ENCODE results near the gene ATG2A.

ATG2A gene

DNA sequence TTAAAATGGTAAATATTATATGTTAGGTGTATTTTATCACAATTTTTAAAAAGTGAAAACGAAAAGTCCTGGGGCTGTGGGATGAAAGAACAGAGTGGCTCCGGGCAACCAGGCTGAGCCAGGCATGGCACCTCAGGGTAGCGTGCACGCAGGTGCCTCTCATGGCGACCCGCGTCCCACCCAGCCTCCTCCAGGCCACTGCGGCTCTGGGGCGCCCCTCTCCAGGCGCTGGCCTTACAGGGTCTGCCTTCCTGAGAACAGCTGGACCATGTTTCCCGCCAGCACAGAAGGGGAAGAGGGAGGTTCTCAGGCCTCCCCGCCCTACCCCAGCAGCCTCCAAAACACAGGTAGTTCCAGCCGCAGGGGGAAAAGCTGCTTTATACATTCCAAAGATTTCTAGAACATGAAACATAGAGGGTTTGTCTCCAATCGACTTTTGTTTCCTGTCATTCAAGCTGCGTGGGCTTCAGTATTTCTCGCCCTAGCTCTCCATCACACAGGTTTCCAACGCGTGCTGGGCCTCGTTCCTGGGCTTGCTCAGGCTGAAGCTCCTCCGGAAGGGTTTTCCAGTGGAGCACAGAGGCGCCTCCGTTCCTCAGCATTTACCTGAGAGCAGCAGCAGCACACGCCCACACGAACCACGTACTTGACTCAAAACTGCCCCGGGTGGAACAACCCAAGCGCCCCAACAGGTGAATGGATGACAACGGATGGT, 49.1 kb downstream of the ATG2A start:
- no peak for DNase-seq

DNA sequence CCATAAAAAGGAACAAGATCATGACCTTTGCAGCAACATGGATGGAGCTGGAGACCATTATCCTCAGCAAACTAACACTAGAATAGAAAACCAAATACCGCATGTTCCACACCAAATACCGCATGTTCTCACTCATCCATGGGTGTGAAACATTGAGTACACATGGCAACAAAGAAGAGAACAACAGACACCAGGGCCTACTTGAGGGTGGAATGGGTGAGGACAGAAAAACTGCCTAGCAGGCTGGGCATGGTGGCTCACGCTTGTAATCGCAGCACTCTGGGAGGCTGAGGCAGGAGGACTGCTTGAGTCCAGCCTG, 50.9 kb downstream of the ATG2A start:
- DNase-seq, result no peak

DNA sequence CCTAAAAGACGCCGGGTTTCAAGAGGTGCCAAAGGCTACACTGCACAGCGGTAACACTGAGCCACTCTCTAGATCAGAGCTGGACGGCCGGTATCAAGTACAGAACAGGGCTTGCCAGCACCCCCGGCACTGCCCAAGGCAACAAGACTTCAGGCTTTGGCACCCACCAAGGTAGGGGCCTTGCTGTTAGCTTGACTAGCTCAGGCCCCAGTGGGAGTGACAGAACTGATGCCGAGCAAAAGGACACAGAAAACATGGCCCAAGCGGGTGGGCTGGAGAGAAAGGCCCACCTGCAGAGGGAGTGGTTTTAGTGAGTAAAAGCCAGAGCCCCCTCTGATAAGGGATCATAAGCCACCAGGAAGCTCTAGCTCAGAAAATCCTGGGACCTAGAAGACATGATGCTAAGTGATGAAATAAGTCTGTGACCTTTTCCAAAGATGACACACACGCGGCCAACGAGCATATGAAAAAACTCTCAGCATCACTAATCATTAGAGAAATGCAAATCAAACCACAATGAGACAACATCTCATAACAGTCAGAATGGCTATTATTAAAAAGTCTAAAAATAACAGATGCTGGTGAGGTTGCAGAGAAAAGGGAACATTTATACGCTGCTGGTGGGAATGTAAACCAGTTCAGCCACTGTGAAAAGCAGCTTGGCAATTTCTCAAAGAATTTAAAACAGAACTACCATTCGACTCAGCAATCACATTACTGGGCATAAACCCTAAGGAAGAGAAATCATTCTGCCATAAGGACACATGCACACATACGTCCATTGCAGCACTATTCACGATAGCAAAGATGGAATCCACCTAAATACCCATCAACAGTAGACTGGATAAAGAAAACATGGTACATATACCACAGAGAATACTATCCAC, 51.5 kb downstream of the ATG2A start:
- DNase-seq, result no peak

DNA sequence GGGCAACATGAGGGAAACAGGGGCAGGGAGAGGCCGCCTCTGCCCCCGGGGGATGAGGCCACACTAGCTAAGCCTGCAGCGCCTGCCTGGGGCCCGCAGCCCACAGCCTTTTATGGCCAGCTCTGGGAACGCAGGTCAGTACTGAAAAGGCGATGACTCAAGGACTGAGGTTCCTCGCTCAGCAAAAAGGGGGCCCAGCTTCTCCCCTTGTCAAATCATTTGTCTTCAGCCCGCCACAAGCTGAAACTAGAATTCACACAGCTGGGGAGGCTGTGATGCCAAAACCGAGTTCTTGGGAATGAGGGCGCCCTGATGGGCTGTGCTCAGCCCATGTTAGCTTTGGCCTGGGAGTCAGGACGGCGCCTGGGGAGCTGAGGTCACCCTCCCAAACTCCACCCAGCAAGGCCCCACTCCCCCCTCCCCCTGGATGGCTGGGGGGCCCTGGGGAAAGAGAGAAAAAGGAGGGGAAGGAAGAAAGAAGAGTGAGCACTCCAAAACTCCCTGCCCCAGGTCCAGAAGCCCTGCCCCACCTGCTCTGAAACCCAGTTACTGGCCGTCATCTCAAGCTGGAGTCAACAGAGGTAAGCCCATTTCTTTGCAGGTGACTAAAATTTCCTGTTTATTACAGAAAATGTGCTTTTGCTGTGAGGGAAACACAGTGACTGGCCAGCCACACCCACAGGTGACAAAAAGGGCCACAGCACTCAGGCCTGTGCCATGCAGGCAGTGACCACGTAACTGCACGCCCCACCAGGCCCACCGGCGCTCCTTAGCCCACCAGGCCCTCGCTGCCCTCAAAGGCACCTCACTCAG, 52.3 kb downstream of the ATG2A start:
- DNase-seq, result peak; percentile 63

DNA sequence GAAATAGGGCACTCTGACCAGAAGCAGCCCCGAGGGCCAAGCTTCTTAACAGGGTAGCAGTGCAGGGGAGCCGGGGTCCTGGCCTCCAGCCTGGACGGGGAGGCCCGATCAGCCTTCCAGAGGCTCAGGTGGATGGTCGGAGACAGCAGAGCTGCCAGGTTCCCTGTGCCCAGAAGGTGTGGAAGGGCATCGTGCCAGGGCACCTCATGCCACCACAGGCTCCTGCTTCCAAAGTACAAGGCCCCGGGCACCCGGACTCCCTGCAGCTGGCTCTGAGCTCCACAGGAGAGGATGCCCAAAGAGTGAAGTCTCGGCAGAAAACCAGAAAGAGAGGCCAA, 52.9 kb downstream of the ATG2A start:
- DNase-seq, result no peak

DNA sequence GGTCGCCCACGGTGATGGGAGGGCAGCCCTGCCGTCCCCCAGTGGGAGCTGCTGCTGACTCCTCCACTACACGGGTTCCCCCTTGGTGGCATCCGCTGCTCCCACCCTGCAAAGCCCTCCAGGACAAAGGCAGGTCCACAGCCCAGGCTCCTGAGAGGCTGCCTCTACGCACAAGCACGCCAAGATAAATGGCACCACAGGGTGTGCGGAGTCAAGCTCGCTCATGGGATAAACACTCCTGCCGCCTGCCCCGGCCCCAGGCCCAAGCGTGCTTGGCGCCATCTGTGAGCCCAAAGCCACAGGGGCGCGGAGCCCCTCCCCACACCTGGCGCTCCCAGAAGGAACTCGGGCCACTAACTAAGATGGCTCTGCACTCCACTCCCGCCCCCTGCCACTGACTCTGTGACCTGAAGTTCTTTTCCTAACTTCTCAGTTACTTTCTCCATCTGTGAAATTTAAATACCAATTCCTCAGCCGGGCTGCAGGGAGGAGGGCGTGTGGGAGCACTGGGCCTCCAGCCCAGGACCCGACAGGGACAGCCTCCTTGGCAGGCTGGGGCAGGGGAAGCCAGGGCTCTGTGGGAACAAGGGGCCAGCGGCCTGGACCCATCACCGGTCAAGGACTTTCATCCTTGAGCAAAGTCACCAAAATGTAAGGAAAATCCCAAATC, 53.5 kb downstream of the ATG2A start:
- no peak for DNase-seq

DNA sequence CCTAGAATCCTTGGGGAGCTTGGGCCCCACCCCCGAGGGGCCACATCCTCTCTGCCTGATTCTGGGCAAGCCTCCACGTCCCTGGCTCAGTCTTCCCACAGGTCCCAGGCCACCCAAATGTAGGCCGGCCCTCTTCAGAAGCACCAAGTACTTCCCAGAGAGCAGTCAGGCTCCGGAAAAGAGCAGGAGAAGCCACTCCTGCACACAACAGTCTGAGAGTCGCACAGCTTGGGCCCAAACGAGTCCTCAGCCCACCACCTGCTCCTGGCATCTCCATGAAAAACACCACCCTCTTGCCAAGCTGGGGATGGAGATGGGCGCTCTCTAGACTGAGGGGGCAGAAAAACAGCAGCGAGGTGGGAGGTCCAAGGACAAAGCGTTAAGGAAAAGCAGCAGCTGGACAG, 54.0 kb downstream of the ATG2A start:
- no peak for DNase-seq

DNA sequence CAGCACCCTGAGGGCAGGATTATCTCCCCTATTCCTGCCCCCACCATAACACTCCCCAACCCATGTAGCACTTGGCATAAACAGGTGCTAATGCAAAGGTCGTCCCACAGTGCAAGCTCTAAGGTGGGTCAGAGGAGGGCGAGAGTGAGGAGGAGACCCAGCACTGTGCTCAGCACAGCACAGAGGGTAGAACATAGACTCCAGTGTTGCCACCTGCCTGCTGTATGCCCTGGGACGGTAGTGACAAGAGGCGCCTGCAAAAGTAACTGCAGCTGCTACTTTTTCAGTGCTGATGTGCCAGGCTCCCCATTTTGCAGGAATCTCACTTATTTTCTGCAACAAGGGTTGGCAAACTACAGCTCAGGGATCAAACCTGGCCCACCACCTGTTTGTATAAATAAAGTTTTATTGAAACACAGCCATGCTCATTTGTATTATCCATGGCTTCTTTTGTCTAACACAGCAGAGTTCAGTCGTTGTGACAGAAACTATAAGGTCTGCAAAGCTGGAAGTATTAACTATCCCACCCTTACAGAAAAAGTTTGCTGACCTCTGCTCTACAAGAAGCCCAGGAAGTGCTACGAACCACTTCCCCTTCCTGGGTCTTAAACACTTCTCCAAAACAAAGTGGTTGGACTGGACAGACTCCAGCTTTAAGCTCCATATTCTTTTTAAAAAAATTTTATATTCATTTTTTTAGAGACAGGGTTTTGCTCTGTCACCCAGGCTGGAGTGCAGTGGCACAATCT, 55.6 kb downstream of the ATG2A start:
- DNase-seq, result no peak

DNA sequence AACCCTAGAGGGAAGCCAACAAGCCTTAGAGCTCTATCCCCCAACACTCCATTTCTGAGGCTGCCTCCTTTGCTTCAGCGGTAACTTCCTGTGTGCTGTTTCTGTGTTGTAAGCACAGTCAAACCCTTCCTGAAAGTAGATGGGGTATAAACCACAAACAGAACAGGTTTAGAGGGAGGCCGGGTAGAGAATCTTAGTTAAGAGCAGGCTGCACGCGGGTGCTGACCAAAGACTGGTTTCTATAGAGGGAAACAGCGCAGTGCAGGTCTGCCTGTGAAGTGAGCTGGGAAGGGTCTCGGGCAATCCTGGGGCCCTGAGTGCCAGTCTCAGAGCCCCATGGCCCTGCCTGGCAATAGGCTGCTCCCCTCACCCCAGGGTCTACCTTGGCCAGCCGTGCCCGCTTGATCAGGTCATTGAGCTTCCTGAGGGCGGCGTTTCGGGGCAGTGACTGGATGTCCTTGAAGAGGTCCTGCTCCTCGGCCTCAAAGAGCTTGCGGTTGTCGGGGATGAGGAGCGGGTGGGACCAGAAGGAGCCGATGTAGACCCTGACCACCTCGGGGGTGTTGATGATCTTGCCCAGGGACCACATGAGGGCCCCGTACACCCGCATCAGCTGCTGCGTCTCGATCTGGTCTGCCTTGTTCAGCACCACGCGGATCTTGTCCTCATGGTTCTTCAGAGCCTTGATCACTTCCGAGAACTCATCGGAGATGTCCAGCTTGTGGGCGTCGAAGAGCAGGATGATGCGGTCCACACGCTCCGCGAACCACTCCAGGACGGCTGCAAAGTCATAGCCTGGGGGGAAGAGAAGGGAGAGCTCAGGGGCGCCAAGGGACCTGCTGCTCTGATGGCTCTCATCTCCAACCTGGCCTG, 57.2 kb downstream of the ATG2A start:
- no peak for DNase-seq

DNA sequence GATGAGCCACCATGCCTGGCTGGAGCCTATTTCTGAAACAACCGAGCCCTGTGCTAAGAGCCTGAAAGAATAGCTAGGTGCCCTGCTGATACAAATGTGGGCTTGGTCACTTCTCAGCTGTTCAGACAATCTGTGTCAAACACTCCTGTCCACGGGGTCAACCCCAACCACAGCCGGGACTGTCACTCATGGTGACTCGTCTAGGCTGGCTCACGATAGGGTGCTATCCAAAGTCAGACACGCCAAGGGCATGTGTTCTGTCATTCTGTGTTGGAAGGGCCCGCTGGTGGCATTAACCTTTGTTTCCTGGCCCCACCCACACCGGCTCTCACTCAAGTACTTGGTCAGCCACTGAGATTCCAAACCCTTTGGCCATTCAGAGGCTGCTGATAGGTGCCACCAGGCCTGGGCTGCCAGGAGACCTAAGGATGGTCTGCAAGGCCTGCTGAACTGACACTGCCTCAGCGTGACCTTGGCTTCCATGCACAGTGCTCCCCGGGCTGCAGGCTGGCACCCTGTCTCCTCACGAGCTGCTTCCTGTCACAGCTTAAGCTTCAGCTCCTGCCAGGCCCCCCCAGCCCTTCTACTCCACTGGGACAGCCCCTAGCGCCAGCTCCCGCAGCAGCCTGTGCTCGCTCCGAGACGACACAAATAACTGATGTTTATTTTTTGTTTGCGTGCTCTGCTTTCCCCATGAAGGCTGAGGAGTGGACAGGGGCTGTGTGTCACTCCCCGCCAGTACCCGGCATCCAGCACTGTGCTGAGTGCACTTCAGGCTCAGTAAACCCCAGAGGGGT, 58.3 kb downstream of the ATG2A start:
- no peak for DNase-seq

DNA sequence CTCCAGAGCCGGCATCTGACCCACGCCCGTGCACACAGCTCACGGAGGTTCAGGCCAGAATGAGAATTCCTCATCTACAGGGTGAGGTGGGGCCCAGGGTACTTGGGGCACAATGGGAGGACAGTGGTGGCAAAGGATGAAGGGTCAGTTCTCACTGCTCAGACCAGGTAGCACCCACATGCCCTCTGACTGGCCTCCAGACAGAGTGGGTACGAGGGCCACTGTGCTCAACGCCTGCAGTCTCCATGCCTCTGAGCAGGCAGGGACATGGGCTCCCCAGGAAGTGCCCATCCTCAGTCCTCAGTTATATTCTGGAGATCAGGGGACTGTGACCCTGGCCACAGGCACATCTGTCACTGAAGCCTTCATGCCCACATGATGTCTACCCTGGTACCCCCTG, 59.5 kb downstream of the ATG2A start:
- no peak for DNase-seq

DNA sequence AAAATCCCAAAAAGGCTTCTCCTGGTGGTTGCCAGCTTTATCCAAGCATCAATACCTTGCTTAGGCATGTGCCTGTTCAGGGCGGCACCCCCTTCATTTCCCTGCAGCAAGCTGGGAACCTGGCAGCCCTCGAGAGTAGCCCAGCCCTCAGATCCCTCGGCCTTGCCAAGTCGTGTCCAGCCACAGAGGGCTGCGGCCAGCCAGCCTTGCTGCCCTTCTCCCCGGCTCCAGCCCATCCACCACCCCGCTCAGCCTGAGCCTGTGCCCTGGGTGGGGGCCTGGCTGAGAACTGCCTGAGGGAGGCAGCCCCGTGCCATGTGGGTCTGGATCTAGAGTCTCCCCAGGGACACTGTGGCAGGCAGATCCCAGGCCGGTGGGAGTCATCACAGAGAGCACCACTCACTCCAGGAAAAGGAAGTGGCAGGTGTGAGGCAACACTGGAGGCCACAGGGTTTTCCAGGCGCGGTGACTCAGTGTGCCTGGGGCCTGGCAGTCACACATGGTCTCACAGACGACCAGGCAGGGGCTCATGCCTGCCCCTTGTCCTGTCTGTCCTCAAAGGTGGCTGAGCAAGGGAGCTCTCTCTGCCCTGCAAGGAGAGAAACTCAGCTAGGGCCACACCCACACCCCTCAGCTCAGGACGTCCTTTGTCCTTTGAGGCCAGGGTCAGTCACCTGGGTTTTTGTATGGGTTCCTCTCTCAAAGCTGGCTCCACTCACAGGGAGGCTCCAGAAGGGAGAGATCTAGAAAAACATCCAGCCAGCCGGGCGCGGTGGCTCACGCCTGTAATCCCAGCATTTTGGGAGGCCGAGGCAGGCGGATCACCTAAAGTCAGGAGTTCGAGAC, 60.4 kb downstream of the ATG2A start:
- peak; percentile 57 for DNase-seq

DNA sequence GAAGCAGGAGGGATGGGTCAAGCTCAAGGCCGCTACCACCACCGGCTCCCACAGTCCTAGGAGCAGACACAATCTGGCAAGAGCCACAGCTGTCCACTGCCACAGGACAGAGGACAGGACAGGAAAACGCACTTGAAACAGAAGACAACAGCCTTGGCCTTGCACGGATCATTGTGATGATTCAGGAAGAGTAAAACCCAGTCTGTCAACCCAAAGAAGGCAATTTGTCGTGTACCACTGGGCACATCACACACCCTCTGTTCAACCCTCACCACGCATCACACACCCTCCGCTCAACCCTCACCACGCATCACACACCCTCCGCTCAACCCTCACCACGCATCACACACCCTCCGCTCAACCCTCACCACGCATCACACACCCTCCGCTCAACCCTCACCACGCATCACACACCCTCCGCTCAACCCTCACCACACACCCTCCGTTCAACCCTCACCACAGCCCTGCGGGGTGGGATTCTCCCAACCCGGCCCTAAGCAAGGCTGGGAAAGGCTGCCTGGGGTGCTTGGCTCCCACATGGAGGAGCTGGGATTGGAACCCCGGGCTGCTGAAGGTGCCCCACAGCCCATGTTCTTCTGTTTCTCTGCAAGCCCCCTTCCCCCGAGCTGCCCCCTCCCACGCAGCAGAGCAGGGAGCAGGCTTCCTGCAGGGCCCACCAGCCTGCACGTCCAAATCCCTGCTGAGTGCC, 61.3 kb downstream of the ATG2A start:
- no peak for DNase-seq

DNA sequence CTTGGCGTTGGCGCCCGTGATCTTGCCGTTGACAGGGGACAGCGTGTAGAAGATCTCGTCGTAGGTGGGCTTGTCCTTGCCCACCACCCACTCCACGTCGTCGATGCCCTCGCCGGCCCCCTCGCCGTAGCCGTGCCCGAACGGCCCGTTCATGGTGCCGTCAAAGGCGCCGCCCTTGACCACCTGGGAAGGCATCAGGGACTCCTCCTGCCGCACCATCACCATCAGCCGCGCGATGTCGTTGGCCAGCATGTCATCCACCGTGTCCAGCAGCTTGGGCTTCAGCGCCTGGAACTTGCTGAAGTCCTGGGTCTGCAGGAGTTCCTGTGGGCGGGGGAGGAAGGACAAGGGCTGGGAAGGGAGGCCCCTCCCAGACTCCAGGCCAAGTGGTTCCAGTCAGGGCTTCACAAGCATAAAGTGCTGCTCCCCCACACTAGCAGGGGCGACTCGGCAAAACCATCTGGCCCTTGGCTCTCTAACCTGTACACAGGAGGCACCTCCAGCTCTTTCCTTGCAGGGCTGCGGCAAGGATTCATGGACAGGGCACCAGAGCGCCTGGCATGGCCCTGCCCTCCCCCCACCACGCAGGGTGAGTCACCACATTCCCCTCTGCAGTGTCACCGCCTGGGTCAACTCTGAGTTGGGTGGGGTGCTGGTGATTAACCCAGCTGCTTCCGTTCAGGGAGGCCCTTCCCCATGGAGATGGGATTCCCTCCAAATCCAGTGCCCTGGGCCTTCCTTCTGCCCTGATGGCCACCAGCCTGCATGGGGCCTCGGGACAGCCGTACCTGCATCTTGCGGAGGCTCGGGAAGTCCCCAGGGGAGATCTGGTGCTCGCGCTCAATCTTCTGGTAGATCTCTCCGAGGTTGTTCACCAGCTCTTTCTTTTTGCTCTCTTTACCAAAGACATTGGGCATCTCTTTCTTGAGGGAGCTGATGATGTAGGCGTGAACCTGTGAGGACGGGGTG, 62.2 kb downstream of the ATG2A start:
- DNase-seq, result peak; percentile 85

DNA sequence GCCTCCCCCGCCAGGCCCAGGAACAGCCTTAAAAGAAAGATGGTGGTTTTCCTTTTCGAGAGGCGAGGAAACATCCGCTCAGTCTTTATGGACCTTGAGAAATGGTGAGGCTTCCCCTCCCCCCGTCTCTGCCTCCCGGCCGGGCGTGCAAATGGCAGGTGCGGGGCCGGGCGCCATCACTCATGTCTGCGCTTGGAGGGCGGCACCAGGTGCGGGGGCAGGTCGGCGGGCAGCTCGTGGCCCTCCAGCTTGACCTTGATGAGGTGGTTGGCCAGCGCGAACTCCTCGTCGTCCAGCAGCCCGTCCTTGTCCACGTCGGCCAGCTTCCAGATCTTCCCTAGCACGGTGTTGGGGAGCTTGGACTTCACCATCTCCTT, 62.9 kb downstream of the ATG2A start:
- DNase-seq, result no peak

DNA sequence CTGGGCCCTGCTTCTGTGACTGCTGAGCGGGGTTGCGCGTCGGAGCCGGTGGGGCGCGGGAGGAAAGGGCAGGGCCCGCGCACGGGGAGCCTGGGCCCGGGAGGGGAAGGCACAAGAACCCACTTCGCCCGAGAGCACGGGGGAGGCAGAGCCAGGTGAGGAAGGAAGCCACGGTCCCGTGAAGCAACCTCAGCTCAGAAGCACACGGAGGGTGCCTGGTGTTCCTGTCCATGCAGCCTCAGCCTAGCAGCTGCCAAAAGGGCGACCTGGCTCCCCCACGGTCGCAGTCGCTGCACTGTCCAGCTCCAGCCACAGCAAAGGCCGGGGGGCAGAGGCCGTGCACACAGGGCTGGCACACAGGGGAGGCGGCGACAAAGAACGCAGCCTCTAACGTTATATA, 63.3 kb downstream of the ATG2A start:
- DNase-seq, result no peak

DNA sequence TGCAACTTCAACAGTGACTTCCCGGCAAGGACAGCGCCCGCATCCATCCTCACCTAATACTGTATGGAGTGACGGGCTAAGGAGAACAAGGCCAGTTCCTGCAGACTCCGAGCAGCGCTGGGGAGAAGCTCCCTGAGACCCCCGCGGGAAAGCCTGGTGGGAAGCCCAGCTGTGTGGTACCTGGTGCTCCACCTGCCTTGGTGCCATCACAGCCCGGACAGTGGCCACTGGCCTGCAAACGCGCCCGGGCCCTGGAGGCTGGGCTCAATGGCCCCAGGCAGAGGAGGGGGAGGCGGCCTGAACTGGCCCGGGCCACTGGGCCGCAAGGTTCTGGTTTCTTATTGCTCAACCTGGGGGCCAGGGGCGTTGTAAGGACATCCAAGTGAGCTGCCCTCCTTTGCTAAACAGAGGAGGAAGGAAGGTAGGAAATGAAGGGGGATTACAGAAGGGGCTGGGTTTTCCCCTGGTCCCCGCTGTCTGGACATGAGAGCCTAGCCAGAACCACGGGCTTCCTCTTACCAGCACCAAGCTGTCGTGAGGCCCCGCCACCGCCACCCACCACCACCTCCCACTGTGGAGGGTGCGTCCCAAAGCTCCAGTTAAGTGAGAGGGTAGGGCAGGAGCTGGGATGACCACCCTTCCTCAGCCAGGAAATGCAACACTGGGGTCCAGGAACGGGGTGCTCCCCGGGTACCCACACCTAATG, 64.1 kb downstream of the ATG2A start:
- no peak for DNase-seq

All from amniotic stem cell (primary cell).